Mesendoderm (in vitro differentiated cells): Measurements from ENCODE around the gene LSR.
"Not testable (repeated sequence)": the region's sequence is repeated elsewhere in the genome, so short reads cannot be mapped to it uniquely, and the experiment has no call there.

Source experiments
- DNase-seq: peaks from one replicate; pipeline ENCODE4 v3.0.0; 2013
- H2AK5ac ChIP-seq: 2 replicates; pipeline ENCODE4 v1.6.1; 2013; ENCODE audit warnings: low read length, inconsistent platforms
- H2BK120ac ChIP-seq: 2 replicates; pipeline ENCODE4 v1.6.1; 2013; ENCODE audit warnings: low read depth, mild to moderate bottlenecking, low read length, moderate library complexity, mixed read lengths
- H2BK15ac ChIP-seq: replicated peaks from 2 replicates; pipeline ENCODE4 v1.6.1; 2013; ENCODE audit warnings: low read depth, mild to moderate bottlenecking, moderate library complexity
- H2BK5ac ChIP-seq: 2 replicates; pipeline ENCODE4 v1.6.1; 2013; ENCODE audit warnings: low read length, inconsistent platforms
- H3K18ac ChIP-seq: 2 replicates; pipeline ENCODE4 v1.6.1; 2013; ENCODE audit warnings: mild to moderate bottlenecking, low read length, mixed read lengths
- H3K23ac ChIP-seq: one replicate; pipeline ENCODE4 v1.6.1; 2013; ENCODE audit warnings: low read length
- H3K27ac ChIP-seq: 2 replicates; pipeline ENCODE4 v1.5.1; 2013; ENCODE audit warnings: low read depth, mild to moderate bottlenecking, inconsistent platforms, low read length, moderate library complexity
- H3K27me3 ChIP-seq: 2 replicates; pipeline ENCODE4 v1.6.1; 2013; ENCODE audit warnings: low read length, control low read depth, mild to moderate bottlenecking, inconsistent platforms; ENCODE audit not compliant: insufficient read depth, poor library complexity
- H3K36me3 ChIP-seq: 2 replicates; pipeline ENCODE4 v1.6.1; 2013; ENCODE audit warnings: low read length, inconsistent platforms; ENCODE audit not compliant: control insufficient read depth, insufficient read depth
- H3K4ac ChIP-seq: one replicate; pipeline ENCODE4 v1.6.1; 2013; ENCODE audit warnings: low read depth, mild to moderate bottlenecking, low read length, moderate library complexity
- H3K4me1 ChIP-seq: 2 replicates; pipeline ENCODE4 v1.6.1; 2013; ENCODE audit warnings: low read depth, low read length, inconsistent platforms; ENCODE audit not compliant: control insufficient read depth
- H3K4me2 ChIP-seq: 2 replicates; pipeline ENCODE4 v1.6.1; 2013; ENCODE audit warnings: low read length
- H3K4me3 ChIP-seq: 2 replicates; pipeline ENCODE4 v1.5.1; 2013; ENCODE audit warnings: mild to moderate bottlenecking, low read length
- H3K56ac ChIP-seq: one replicate; pipeline ENCODE4 v1.6.1; 2013; ENCODE audit warnings: low read length
- H3K79me1 ChIP-seq: 2 replicates; pipeline ENCODE4 v1.6.1; 2013; ENCODE audit warnings: low read length, inconsistent platforms
- H3K79me2 ChIP-seq: 2 replicates; pipeline ENCODE4 v1.6.1; 2013; ENCODE audit warnings: mild to moderate bottlenecking, low read length; ENCODE audit not compliant: control insufficient read depth, insufficient read depth
- H3K9ac ChIP-seq: 2 replicates; pipeline ENCODE4 v1.6.1; 2013; ENCODE audit warnings: low read length, inconsistent platforms
- H4K5ac ChIP-seq: one replicate; pipeline ENCODE4 v1.6.1; 2013; ENCODE audit warnings: low read length
- H4K8ac ChIP-seq: one replicate; pipeline ENCODE4 v1.6.1; 2013; ENCODE audit warnings: low read depth, mild to moderate bottlenecking, control low read depth, low read length, moderate library complexity
- WGBS: extraction: QIAGEN DNeasy Blood & Tissue Kit; methylation state at CpG from one replicate; pipeline ENCODE4 v1.1.7; 2013; ENCODE audit warnings: low lambda C conversion rate, missing lambda C conversion rate; ENCODE audit not compliant: insufficient coverage; ENCODE audit errors: extremely low coverage; 5-methylcytosine and 5-hydroxymethylcytosine counted together

The LSR gene

GRCh38 chr19:35239597-35239996, 9.2 kb upstream of the LSR start:
- DNase-seq, H3K56ac ChIP-seq, H2BK120ac ChIP-seq: not testable (repeated sequence)

GRCh38 chr19:35240327-35240726, 8.5 kb upstream of the LSR start:
- no CpG with 5 or more reads among the region's 1 CpG for WGBS
- Histone ChIP-seq H3K4ac (no peak overlapping the region), H3K79me1 (no peaks in the 10 kb centered on the region), H3K23ac (no peak overlapping the region), H4K5ac (no peak overlapping the region), H3K79me2 (no peaks in the 10 kb centered on the region), H3K27me3 (no peaks in the 10 kb centered on the region), H2AK5ac (no peak overlapping the region), H2BK120ac (no peak overlapping the region), H3K27ac (no peak overlapping the region), H2BK5ac (no peak overlapping the region), H3K4me1 (no peaks in the 10 kb centered on the region), H4K8ac (no peak overlapping the region), H3K4me3 (no peak overlapping the region), H3K18ac (no peak overlapping the region), H3K4me2 (no peak overlapping the region), H3K36me3 (no peaks in the 10 kb centered on the region), H3K9ac (no peak overlapping the region), H2BK15ac (no peak overlapping the region), H3K56ac (no peak overlapping the region)
- no peak for DNase-seq

More at GRCh38 chr19:35239597-35239996, 9.2 kb upstream of the LSR start:
- H3K4me2 ChIP-seq, H3K9ac ChIP-seq, H4K5ac ChIP-seq, H4K8ac ChIP-seq, H3K4ac ChIP-seq, H3K4me1 ChIP-seq, H3K4me3 ChIP-seq, H3K36me3 ChIP-seq, H3K79me2 ChIP-seq, H3K27ac ChIP-seq, H2BK5ac ChIP-seq, H3K23ac ChIP-seq, H2BK15ac ChIP-seq, H3K79me1 ChIP-seq, H3K27me3 ChIP-seq, H2AK5ac ChIP-seq, H3K18ac ChIP-seq: not testable (repeated sequence)
- WGBS = no CpG with 5 or more reads among the region's 1 CpG

- Histone ChIP-seq H2BK120ac (no peak overlapping the region), H3K36me3 (no peaks in the 10 kb centered on the region), H3K56ac (no peak overlapping the region), H2BK15ac (no peak overlapping the region), H2AK5ac (no peak overlapping the region), H3K79me2 (no peaks in the 10 kb centered on the region), H3K27me3 (no peaks in the 10 kb centered on the region), H3K9ac (no peak overlapping the region), H2BK5ac (no peak overlapping the region), H4K5ac (no peak overlapping the region), H3K18ac (no peak overlapping the region), H3K4ac (no peak overlapping the region), H3K4me2 (no peak overlapping the region), H3K27ac (no peak overlapping the region), H3K79me1 (no peaks in the 10 kb centered on the region), H4K8ac (no peak overlapping the region), H3K4me1 (no peaks in the 10 kb centered on the region), H3K4me3 (no peak overlapping the region), H3K23ac (no peak overlapping the region)
- DNase-seq = no peak
- WGBS = no CpG with 5 or more reads among the region's 1 CpG
Observed at GRCh38 chr19:35241417-35241816, 7.4 kb upstream of the LSR start.

GRCh38 chr19:35246466-35247092, 2.2 kb upstream of the LSR start:
- H3K79me2 ChIP-seq = peaks cover 19% of the 10 kb centered on the region
- H2BK5ac ChIP-seq = no peak overlapping the region
- peaks cover 14% of the 10 kb centered on the region for H3K79me1 ChIP-seq
- H3K23ac ChIP-seq = no peak overlapping the region
- H3K4me2 ChIP-seq = no peak overlapping the region
- H4K8ac ChIP-seq = no peak overlapping the region
- H3K27ac ChIP-seq = no peak overlapping the region
- no peak overlapping the region for H3K9ac ChIP-seq
- WGBS = no CpG with 5 or more reads among the region's 4 CpGs
- peaks cover 3% of the 10 kb centered on the region for H3K4me1 ChIP-seq
- H4K5ac ChIP-seq = no peak overlapping the region
- no peak overlapping the region for H2AK5ac ChIP-seq
- no peak overlapping the region for H3K4me3 ChIP-seq
- no peak overlapping the region for H3K56ac ChIP-seq
- no peak for DNase-seq
- no peak overlapping the region for H2BK120ac ChIP-seq
- no peaks in the 10 kb centered on the region for H3K27me3 ChIP-seq
- H2BK15ac ChIP-seq = no peak overlapping the region
- H3K18ac ChIP-seq = no peak overlapping the region
- no peak overlapping the region for H3K4ac ChIP-seq
- H3K36me3 ChIP-seq = peaks cover 5% of the 10 kb centered on the region

- Histone ChIP-seq H3K79me2 (peaks cover 21% of the 10 kb centered on the region), H3K27me3 (no peaks in the 10 kb centered on the region), H3K4ac (peak overlapping the region; percentile 70), H3K79me1 (peaks cover 16% of the 10 kb centered on the region), H2BK120ac (peak overlapping the region; percentile 45), H2BK5ac (no peak overlapping the region), H4K8ac (no peak overlapping the region), H3K4me3 (peak overlapping the region; percentile 18), H3K18ac (peak overlapping the region; percentile 88), H3K4me2 (peak overlapping the region; percentile 58), H3K36me3 (peaks cover 7% of the 10 kb centered on the region), H3K56ac (peak overlapping the region; percentile 94), H2BK15ac (no peak overlapping the region), H3K4me1 (peaks cover 3% of the 10 kb centered on the region), H3K9ac (peak overlapping the region; percentile 74), H3K23ac (no peak overlapping the region), H4K5ac (no peak overlapping the region), H3K27ac (peak overlapping the region; percentile 98), H2AK5ac (no peak overlapping the region)
- WGBS = no CpG with 5 or more reads among the region's 42 CpGs
- DNase-seq = peak; percentile 98
Observed at GRCh38 chr19:35247526-35248309, 1.1 kb upstream of the LSR start.
